Heart right ventricle (tissue), 16 donors: ENCODE data around the gene KDM8. TPM values are rescaled to one million over a fixed set of nuclear protein-coding genes. Genes with fewer than 3 reads are reported as not detected.

Experiments used
- ATAC-seq, 8 donors: fragments of 200-7000 bp; cut with Tn5 transposase; one replicate each; pipeline ENCODE4 v1.9.1; 2020; ENCODE audit warnings: mild to moderate bottlenecking in 8 of 8, moderate library complexity in 8 of 8, moderate number of reproducible peaks in 1 of 8
- DNase-seq, 2 donors: peaks; one replicate each; pipeline ENCODE4 v3.0.0-alpha.2; 2020
- H3K27ac ChIP-seq, 10 donors: fragments of 200-600 bp; sonication (generic) in 2 of 10; one replicate each; pipeline versions ENCODE4 v1.5.0 to v1.8.0; 2020 to 2022; ENCODE audit warnings: mild to moderate bottlenecking in 3 of 10
- H3K27me3 ChIP-seq, 7 donors: fragments of 200-600 bp; one replicate each; pipeline ENCODE4 v1.8.0; 2021 to 2022; ENCODE audit warnings: mild to moderate bottlenecking in 2 of 7
- H3K36me3 ChIP-seq, 9 donors: fragments of 200-600 bp; sonication (generic) in 1 of 9; one replicate each; pipeline versions ENCODE4 v1.5.0 to v1.8.0; 2020 to 2022; ENCODE audit warnings: mild to moderate bottlenecking in 2 of 9
- H3K4me1 ChIP-seq, 9 donors: fragments of 200-600 bp; sonication (generic) in 1 of 9; one replicate each; pipeline versions ENCODE4 v1.5.0 to v1.8.0; 2020 to 2022; ENCODE audit warnings: mild to moderate bottlenecking in 4 of 9
- H3K4me3 ChIP-seq, 10 donors: fragments of 200-600 bp; sonication (generic) in 2 of 10; one replicate each; pipeline versions ENCODE4 v1.5.0 to v1.8.0; 2020 to 2022; ENCODE audit warnings: mild to moderate bottlenecking in 7 of 10, moderate library complexity in 2 of 10
- H3K9me3 ChIP-seq, 11 donors: fragments of 200-600 bp in 10 of 11; sonication (generic) in 2 of 11; one replicate each; pipeline versions ENCODE4 v1.5.0 to v1.8.0; 2013 to 2022; ENCODE audit warnings: mild to moderate bottlenecking in 2 of 11, control low read depth in 1 of 11, moderate library complexity in 1 of 11
- CTCF ChIP-seq, 9 donors: fragments of 200-600 bp; sonication (generic) in 2 of 9; IDR thresholded peaks; one replicate each; pipeline versions ENCODE4 v1.5.0 to v1.8.0; 2021 to 2022; ENCODE audit warnings: antibody characterized with exemption in 9 of 9, mild to moderate bottlenecking in 5 of 9, moderate library complexity in 1 of 9
- WGBS, 2 donors: extraction: QIAGEN DNeasy Blood & Tissue Kit; methylation state at CpG; one replicate each; pipeline ENCODE4 v1.1.7; 2013; ENCODE audit warnings: inconsistent platforms in 1 of 2; 5-methylcytosine and 5-hydroxymethylcytosine counted together
- intact Hi-C, 10 donors: fragments of 100-400 bp; cut with DNase I; formaldehyde crosslinking; loops; one replicate each; pipeline versions ENCODE4 v1.11.1 to v1.14.2; 2022
- polyA plus RNA-seq, 2 donors: library from polyadenylated mRNA; stranded (reverse); fragments of 200-250 nt; gene quantifications; one replicate each; pipeline ENCODE4 v1.2.3, GENCODE V29; 2013
- total RNA-seq, 10 donors: library from RNA; stranded (reverse); fragmentation: NEBNext Ultra II Directional in 3 of 10; extraction: Animal tissue kit (Norgen Biotek cat#: 25700) in 3 of 10; gene quantifications; one replicate each; pipeline versions ENCODE4 v1.2.1 to v1.2.4, GENCODE V29; 2021 to 2023
- donor health status: Arrhythmogenic right ventricular cardiomyopathy.
- donor health status: ischemic (EF 13 %, LVEDD 7.1; RV severe dilation, severe dysfunction).
- donor health status: healthy with polysubstance abuse.
- donor health status: DM: no; HTN: yes; CAD: no.
- donor health status: DM: no; HTN: no; CAD: no.
- donor health status: ischemic (EF 25% LVEDD 6.9; RV normal size, moderate dysfunction).
- donor health status: ischemic (EF 25% LVEDD 5.7; RV mildly dilated, moderate dysfunction).
- donor health status: healthy.
- donor health status: DM: yes; HTN: yes; CAD: no.
- donor health status: Ischemic cardiomyopathy.
- donor health status: ischemic (EF 35%, LVEDD 5.7; RV mildly dilated, moderate dysfunction).
- donor health status: nonischemic (EF 11% LVEDD 7.7; RV severe dilation, severe dysfunction).
- donor health status: DM: yes; HTN: yes; CAD: no.
- donor health status: PGD.
- donor health status: ischemic (EF 29% LVEDD 5.4; RV normal size, mild dysfunction).
- donor health status: nonischemic (EF 23%, LVEDD 6.1; RV moderate dilation, normal function).

Gene KDM8
- total and polyA plus RNA-seq, 12 donors = 1.5 to 5.8 (median 3.3) TPM

GRCh38 chr16:27231692-27232060 is 28.4 kb downstream of the KDM8 start:
- TF ChIP-seq CTCF (IDR thresholded peaks at IDR 0.05) = no peak
- no peaks in the 10 kb centered on the region for H3K9me3 ChIP-seq
- no peaks in the 10 kb centered on the region for H3K27me3 ChIP-seq
- H3K4me1 ChIP-seq = peaks cover 11 to 71% (median 33%) of the 10 kb centered on the region in 9 donors
- H3K27ac ChIP-seq = peak overlapping the region in 1 of 10 donors; percentile 61
- peaks cover 0 to 46% (median 9%) of the 10 kb centered on the region in 9 donors for H3K36me3 ChIP-seq
- intact Hi-C loops = loop anchor here in 5 of 10 donors (5.0 to 10.0 kb wide), 6 partner anchors 53 to 223 kb away; partner anchors contain the start of gene IL4R (in 2 of the 5)
- DNase-seq = no peak
- 91 to 93% methylated on average over 8 of the region's 8 CpGs for WGBS, 2 donors
- ATAC-seq = no peak
- H3K4me3 ChIP-seq = no peak overlapping the region

GRCh38 chr16:27232061-27232900 is 29.0 kb downstream of the KDM8 start:
- DNase-seq (no peak), ATAC-seq (no peak)
- peaks cover 0 to 44% (median 9%) of the 10 kb centered on the region in 9 donors for H3K36me3 ChIP-seq
- H3K4me1 ChIP-seq = peaks cover 11 to 77% (median 39%) of the 10 kb centered on the region in 9 donors
- intact Hi-C loops = loop anchor here in 5 of 10 donors (5.0 to 10.0 kb wide), 6 partner anchors 53 to 223 kb away; partner anchors contain the start of gene IL4R (in 2 of the 5)
- no peak for TF ChIP-seq CTCF (IDR thresholded peaks at IDR 0.05)
- WGBS, 2 donors = 84 to 85% methylated on average over 26 of the region's 26 CpGs
- no peaks in the 10 kb centered on the region for H3K27me3 ChIP-seq
- no peaks in the 10 kb centered on the region for H3K9me3 ChIP-seq
- H3K4me3 ChIP-seq = no peak overlapping the region
- H3K27ac ChIP-seq = peak overlapping the region in 1 of 10 donors; percentile 61

- TF ChIP-seq CTCF (IDR thresholded peaks at IDR 0.05) = no peak
- intact Hi-C loops = loop anchor here in 5 of 10 donors (5.0 to 10.0 kb wide), 6 partner anchors 52 to 222 kb away; partner anchors contain the start of gene IL4R (in 2 of the 5)
- 89 to 94% methylated on average over 13 of the region's 13 CpGs for WGBS, 2 donors
- Histone ChIP-seq H3K27ac (peak overlapping the region in 1 of 10 donors; percentile 61), H3K27me3 (no peaks in the 10 kb centered on the region), H3K36me3 (peaks cover 0 to 44% (median 9%) of the 10 kb centered on the region in 9 donors), H3K4me1 (peaks cover 11 to 85% (median 44%) of the 10 kb centered on the region in 9 donors), H3K4me3 (no peak overlapping the region), H3K9me3 (no peaks in the 10 kb centered on the region)
- no peak for DNase-seq
- no peak for ATAC-seq
Measured at GRCh38 chr16:27232901-27233625, 29.7 kb downstream of the KDM8 start.

- DNase-seq (no peak), ATAC-seq (no peak)
- no peak for TF ChIP-seq CTCF (IDR thresholded peaks at IDR 0.05)
- Histone ChIP-seq H3K4me1 (peaks cover 11 to 91% (median 48%) of the 10 kb centered on the region in 9 donors), H3K27ac (peak overlapping the region in 1 of 10 donors; percentile 92), H3K4me3 (no peak overlapping the region), H3K36me3 (peaks cover 0 to 44% (median 9%) of the 10 kb centered on the region in 9 donors), H3K27me3 (no peaks in the 10 kb centered on the region), H3K9me3 (no peaks in the 10 kb centered on the region)
- intact Hi-C loops = loop anchor here in 7 of 10 donors (2.0 to 10.0 kb wide), 9 partner anchors 51 to 221 kb away; partner anchors contain the start of gene IL4R (in 2 of the 7)
- 97 to 98% methylated on average over 6 of the region's 6 CpGs for whole genome bisulfite sequencing, 2 donors
Measured at GRCh38 chr16:27233731-27234130, 30.4 kb downstream of the KDM8 start.
